Stimulated activated CD8-positive, alpha-beta memory T cell treated with anti-CD3 and anti-CD28 coated beads, Interleukin-7, amount 100 ng/mL, for 4 hours (primary cell): ENCODE results near the gene TAF4.
"Not testable (repeated sequence)": the region's sequence is repeated elsewhere in the genome, so short reads cannot be mapped to it uniquely, and the experiment has no call there.

Source experiments
- DNase-seq, 2 donors: peaks; one replicate each; pipeline ENCODE4 v3.0.0-alpha.2; 2020; ENCODE audit warnings: low read depth in 2 of 2

Gene TAF4

DNA sequence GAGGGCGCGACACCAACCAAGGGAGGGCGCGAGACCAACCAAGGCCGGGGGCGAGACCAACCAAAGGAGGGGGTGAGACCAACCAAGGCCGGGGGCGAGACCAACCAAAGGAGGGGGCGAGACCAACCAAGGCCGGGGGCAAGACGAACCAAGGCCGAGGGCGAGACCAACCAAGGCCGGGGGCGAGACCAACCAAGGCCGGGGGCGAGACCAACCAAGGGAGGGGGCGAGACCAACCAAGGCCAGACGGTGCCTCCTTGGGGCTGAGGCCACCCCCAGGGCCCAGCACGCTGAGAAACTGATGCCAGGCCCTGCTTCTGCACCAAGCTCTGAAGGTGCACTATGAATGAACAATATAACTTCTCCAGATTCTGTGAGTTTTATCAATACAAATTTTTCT lies 87.2 kb downstream of the TAF4 start:
- no peak for DNase-seq

- DNase-seq = no peak
These were observed 88.3 kb downstream of the TAF4 start for GRCh38 chr20:61977419-61977786.

- no peak for DNase-seq
These were observed 88.8 kb downstream of the TAF4 start for GRCh38 chr20:61976644-61977418.

DNA sequence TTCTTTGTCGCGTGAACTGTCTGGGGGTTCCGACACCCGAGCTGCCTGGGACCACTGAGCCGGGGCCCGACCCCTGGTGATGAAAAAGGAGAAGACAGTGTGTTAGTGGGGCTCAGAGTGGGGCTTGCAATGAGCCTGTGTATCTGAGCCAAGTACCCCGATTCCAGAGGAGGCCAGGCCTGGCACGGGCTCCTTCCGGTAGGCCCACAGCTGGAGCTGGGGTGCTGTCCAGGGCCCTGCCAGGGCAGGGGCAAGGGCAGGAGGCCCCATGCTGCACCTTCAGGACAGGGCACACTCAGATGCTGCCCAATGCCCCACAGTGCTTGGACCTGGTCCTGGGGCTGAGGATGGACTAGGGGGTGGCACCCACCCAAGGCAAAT lies 89.4 kb downstream of the TAF4 start:
- DNase-seq = no peak

DNA sequence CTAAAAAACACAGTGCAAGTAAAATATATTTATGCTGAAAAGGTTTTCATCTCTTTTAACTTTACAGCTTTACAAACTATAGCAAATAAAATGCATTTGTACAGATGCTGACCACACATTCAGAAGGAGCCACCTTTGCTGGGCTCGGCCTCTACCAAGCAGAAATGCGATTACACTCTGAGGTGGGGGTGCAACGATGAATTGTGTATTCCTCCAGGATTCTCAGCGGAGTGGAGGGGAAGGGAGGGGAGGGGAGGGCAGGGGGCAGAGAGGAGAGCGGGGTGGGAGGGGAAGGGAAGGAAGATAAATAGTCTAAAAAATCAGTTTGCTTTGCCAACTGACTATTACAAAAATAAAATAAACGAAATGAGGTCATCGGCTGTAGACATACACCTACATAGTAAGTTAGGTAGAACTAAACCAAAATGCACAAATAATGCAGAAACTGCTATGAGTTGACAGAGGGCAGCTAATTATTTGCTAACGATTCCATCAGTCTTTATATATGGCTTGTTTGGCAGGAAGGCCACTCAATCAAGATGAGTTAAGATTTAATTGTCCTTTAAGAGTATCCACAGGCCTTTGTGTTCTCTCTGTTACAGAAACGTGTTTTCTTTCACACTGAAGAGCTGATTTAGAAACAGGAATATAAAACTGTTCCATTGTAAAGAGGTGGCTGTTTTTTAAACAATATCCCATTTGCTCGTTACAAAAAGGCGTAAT lies 90.1 kb downstream of the TAF4 start:
- DNase-seq = no peak

DNA sequence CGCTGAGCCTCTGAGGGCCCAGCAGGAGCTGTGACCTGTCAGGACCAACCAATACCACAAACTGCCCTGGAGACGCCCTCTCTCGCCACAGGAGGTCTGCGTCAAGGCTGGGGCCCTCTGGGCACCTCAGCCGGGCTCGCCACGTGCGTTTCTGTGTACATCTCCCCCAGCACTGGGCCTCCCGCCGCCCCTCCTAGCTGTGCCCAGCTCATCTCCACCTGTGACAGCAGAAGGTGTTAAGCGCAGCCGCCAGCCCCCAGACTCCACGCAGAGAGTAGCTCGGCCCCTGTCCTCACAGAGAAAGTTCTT lies 91.4 kb downstream of the TAF4 start:
- DNase-seq = no peak

GRCh38 chr20:61973515-61974356 lies 91.9 kb downstream of the TAF4 start:
- DNase-seq = no peak

DNA sequence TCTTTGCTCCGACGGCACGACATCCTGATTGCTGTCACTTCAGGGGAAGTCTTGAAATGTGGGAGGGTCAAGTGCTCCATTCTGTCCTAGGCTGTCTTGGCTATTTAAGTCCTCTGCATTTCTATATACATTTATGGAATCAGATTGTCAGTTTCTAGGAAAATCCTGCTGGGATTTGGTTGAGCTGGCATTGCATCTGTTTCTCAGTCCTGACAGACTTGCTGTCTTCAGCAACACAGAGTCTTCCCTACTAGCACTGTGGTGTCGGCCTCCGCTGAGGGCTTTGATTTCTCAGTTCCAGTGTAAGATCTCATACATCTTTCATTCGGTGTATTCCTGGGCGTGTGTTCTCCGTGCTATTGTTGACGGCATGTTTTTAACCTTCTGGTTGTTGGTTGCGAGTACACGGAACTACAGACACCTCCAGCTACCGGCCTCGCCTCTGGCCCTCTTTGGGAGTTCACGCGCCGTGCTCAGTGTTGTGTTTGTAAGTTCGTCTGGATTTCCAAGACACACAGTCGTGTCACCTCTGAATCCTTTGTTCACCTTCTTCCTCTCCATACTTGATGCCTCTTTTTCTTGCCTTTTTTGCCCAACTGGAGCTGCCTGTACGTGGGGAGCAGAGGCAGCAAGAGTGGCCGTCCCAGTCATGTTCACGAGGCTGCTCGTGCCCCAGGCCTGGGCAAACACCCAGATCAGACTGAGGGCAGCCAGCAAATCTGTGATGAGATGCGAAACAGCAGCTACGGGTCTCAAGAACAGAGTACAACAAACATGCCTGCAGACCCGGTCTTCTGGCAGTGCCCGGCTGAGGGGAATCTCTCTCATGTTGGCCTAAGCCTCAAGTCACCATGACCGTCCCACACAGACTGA lies 92.8 kb downstream of the TAF4 start:
- no peak for DNase-seq

DNA sequence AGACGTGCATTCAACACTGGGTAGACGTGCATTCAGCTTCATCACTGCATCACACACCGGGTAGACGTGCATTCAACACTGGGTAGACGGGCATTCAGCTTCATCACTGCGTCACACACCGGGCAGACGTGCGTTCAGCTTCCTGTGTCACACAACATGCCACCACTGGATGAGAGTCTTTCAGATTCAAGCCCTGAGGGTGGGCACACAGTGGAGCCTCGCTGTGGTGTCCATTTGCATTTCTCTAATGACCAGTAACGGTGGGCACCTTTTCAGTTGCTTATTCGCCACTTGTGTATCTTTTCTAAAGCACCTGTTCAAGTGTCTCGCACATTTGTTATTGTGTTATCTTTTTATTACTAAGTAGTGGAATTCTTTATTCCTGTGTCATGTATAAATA lies 94.1 kb downstream of the TAF4 start:
- DNase-seq = not testable (repeated sequence)

GRCh38 chr20:61970357-61970756 lies 95.3 kb downstream of the TAF4 start:
- DNase-seq = no peak

DNA sequence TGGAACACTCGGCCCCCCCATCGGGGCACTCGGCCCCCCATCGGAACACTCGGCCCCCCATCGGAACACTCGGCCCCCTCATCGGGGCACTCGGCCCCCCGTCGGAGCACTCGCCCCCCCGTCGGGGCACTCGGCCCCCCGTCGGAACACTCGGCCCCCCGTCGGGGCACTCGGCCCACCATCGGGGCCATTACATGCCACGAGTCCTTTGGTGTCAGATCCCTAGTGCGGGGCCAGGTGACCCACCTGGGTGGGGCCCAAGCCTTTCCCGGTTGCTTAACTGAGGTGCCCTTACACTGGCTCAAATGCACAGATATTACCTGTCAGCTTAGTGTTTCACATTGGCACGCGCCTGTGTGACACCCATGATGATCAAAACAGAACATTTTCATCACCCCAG lies 95.9 kb downstream of the TAF4 start:
- no peak for DNase-seq

DNA sequence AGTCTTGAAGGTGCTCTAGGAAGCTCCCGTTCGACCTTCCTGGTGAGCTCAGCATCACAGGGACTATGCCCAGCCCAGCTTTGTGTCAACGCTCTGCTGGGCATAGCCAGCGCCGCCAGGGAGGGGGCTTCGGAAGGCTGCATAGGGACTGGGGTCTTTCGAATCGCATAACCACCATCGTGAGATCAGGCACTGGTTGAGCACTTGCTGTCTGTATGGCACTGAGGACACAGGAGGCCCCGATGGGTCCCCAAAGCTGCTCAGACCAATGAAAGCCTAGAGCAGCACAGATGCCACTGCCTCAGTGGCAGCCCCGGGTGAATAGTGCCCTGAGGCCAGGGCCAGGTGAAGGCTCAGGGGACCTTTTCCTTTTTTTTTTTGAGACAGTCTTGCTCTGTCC lies 96.7 kb downstream of the TAF4 start:
- DNase-seq = no peak

- no peak for DNase-seq
These were observed 97.5 kb downstream of the TAF4 start for GRCh38 chr20:61968036-61968810.

GRCh38 chr20:61967300-61967699 lies 98.4 kb downstream of the TAF4 start:
- no peak for DNase-seq

- no peak for DNase-seq
These were observed 99.0 kb downstream of the TAF4 start for GRCh38 chr20:61966492-61967244.

GRCh38 chr20:61965606-61966491 lies 99.8 kb downstream of the TAF4 start:
- DNase-seq = no peak

DNA sequence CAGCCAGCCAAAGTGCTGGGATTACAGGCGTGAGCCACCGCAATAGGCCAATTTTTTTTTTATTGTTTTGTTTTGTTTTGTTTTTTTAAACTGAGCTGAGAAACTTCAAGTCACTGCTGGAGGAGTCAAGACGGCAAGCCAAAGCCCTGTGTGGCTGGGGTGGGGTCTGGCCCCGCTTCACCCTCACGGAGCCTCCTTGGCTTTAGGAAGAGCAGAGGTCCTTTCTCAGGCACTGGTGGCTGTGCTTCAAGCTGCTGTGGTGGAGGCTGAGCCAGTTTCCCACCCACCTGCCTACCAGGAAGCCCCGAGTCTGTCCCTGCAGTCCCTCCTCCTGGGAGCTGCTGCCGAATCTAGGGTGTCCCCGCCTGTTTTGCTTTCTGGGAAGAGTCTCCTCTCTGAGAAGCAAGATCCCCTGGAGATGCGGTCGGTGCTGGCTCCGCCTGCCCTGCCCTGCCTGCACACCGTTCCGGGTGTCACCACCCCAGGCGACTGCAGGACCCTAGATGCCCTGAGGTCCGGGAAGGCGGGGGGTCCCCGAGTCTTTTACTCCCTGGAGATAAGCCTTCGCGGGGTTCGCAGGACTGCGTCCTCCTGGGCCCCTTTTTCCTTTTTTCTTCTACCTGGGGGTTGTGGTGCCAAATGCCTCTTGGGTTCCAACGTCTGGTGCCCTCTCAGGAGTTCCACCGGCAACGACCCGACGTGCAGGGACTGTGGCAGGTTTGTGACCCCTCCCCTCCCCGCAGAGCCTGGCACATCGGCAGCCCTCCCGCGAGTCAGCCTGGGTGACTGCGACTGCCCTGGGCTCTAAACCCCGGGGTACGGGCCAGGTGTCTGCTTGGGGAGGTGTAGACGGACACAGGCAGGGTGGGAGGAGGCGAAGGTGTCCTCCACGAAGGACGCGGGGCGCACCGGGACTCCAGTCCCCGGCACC lies 100.7 kb downstream of the TAF4 start:
- DNase-seq = no peak
